ENCODE results near the gene ANKRD23.
A peak's percentile ranks its signal among the peaks of the same experiment; 100 is the strongest.

The ANKRD23 gene

DNA sequence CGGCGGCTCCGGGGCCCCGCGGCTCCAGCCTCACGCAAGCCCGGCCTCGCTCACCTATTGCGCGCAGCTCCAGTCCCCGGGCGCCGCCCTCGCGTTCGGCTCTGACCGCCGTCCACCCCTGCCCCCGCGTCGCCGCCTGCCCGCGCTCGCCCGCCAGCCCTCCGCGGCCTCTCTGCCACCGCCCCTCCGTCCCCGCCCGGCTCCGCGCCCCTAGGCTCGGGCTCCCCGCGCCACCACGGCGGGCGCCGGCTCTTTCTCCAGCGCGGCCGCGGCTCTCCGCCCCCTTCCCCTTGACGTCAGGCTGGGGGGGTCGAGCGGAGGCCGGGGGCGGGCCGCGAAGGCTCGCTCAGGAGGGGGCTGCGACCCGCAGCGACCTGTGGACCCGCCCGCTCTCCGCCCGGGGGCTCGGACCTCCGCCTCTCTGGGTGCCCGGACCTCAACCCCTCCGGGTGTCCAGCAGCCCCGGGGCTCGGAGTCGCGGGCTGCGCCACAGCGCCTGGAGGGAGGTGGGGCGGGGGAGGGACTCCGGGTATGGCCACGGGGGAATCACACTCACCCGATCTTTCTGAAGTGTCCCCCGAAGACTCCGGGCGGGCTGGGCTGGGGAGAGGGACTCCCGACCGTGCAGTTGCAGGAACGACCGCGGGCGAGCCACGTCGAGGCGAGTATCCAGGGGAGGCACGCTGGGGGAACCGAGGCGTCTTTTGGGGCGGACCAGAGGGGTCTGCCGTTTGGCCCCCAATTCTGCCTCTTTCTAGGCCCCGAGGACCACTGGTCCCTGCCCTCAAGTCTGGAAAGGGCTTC lies 26.2 kb upstream of the ANKRD23 start, which contains the start of gene SEMA4C:
TSS of gene SEMA4C (minus strand) at position 259 of the 804 bp plus-strand sequence. CDS start 2,194 bp downstream, outside the sequence.
- TF ChIP-seq Cebpa-rat (IDR thresholded peaks at IDR 0.05): no peak
- H3K4me1 ChIP-seq: peaks cover 61% of the 10 kb centered on the region

DNA sequence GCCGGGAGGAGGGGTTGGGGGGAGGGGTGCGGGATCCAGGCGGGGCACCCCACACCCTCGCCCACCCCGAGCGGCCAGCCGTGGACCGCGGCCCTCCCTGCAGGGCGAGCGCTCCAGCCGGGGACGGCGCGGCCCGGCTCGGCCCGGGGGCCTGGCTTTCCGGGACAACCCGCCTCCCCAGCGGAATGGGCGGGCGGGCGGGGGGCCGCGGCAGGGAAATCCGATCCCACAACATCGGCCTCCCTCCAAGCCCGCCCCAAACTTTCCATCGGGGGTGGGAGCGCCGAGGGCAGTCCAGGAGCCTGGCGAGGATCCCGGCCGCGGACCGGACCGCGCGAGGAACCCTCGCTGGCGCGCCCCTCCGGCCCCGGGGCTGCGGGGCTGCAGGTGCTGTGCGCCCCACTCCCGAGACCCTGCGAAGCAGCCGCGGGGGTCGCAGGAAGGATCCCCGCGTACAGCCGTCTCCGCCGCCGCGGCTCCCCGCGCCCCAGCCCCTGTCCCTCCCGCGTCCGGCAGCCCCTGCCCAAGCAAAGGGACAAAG lies 25.5 kb upstream of the ANKRD23 start:
- no peak for TF ChIP-seq Cebpa-rat (IDR thresholded peaks at IDR 0.05)
- peak overlapping the region; percentile 99 for H3K4me2 ChIP-seq

More for the DNA sequence above, 26.2 kb upstream of the ANKRD23 start, which contains the start of gene SEMA4C:
- H3K4me3 ChIP-seq: peak within 1 kb of the TSS; percentile 98
- H3K9me3 ChIP-seq: no peaks in the 10 kb centered on the region
- peaks cover 23% of the 10 kb centered on the region for H3K36me3 ChIP-seq
- peak within 1 kb of the TSS; percentile 99 for H3K27ac ChIP-seq
- peak within 1 kb of the TSS; percentile 99 for H3K9ac ChIP-seq
- H3K4me2 ChIP-seq: peak within 1 kb of the TSS; percentile 99
- H3K27me3 ChIP-seq: no peaks in the 10 kb centered on the region
- peaks cover 33% of the 10 kb centered on the region for H4K20me1 ChIP-seq

DNA sequence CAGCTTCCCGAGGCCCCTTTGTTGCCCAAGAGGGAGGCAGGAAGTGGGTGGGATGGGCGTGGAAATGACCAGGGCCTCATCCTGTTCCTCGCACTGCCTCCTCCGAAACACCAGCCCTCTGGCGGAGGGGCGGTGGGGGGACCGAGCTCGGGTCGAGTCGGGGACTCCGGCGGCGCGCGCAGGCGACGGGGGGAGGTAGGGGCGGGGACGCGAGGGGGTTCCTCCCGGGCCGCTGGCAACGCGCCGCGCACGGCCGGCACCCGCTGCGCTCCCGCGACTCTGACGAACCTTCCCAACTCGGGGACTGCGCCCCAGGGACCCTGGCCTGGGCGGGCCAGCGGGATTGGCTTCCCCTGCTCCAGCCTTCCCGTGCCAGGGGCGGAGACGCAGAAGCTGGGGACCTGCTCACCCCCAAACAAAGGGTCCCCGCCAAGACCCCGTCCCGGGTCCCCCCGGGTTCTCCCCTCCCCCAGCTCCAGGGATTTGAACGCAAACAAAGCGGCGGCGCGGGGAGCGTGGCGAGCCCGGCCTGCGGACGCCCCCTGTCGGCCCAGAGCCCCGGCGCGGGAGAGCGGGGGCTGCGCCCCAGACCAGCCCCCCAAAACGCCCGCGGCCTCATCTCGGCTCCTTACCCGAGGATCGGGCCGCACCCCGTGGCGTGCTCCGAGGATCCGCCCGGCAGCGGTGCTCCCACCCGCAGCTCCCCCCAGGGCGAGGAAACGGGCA lies 24.9 kb upstream of the ANKRD23 start:
- Histone ChIP-seq H3K4me2 (peak overlapping the region; percentile 99), H3K9me3 (no peaks in the 10 kb centered on the region), H3K9ac (peak overlapping the region; percentile 99), H3K27me3 (no peaks in the 10 kb centered on the region), H3K27ac (peak overlapping the region; percentile 99), H4K20me1 (peaks cover 46% of the 10 kb centered on the region), H3K4me3 (peak overlapping the region; percentile 98), H3K4me1 (peaks cover 61% of the 10 kb centered on the region), H3K36me3 (peaks cover 36% of the 10 kb centered on the region)
- no peak for TF ChIP-seq Cebpa-rat (IDR thresholded peaks at IDR 0.05)

More for the DNA sequence above, 25.5 kb upstream of the ANKRD23 start:
- Histone ChIP-seq H3K36me3 (peaks cover 30% of the 10 kb centered on the region), H3K4me3 (peak overlapping the region; percentile 98), H3K27ac (peak overlapping the region; percentile 99), H4K20me1 (peaks cover 40% of the 10 kb centered on the region), H3K27me3 (no peaks in the 10 kb centered on the region), H3K9ac (peak overlapping the region; percentile 99), H3K9me3 (no peaks in the 10 kb centered on the region), H3K4me1 (peaks cover 61% of the 10 kb centered on the region)

DNA sequence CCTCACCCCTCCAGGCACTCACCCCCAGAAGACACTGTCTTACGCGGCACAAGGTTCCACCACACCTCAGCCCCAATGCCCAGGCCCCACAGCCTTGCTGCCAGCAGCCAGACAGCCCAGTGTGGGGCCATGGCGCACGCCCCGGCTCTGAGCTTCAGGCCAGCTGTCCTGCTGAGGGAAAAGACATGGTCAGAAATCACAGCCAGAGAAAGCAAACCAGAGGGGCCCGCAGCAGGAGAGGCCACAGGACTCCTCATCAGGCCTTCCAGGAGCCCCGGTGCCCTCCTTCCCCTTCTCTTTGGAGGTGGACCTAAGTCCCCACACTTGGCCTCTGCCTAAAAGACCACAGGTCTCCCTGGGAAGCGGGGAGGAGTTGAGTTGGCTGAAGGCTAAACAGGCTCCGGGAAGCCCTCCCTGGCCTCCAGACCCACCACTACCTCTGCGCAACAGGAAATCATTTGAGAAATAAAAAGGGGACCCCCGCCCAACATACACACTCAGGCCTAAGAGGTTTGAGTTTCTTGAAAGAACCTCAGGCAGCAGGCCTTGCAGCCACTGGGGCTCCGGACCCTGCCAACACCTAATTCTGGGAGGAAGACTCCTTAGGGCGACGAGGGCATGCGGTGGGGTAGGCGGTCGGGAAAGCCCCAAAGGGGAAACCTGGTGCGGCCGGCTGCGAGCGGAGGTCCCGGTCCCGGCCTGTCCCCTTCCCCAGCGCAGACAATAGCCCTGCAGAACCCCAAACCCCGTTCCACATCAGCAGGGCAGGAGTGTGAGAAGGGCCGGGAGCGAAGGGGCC lies 24.1 kb upstream of the ANKRD23 start:
- Histone ChIP-seq H4K20me1 (peaks cover 54% of the 10 kb centered on the region), H3K4me2 (peak overlapping the region; percentile 99), H3K27ac (peak overlapping the region; percentile 99), H3K9me3 (no peaks in the 10 kb centered on the region), H3K36me3 (peaks cover 44% of the 10 kb centered on the region), H3K4me3 (peak overlapping the region; percentile 98), H3K9ac (peak overlapping the region; percentile 99), H3K4me1 (peaks cover 62% of the 10 kb centered on the region), H3K27me3 (no peaks in the 10 kb centered on the region)
- no peak for TF ChIP-seq Cebpa-rat (IDR thresholded peaks at IDR 0.05)

DNA sequence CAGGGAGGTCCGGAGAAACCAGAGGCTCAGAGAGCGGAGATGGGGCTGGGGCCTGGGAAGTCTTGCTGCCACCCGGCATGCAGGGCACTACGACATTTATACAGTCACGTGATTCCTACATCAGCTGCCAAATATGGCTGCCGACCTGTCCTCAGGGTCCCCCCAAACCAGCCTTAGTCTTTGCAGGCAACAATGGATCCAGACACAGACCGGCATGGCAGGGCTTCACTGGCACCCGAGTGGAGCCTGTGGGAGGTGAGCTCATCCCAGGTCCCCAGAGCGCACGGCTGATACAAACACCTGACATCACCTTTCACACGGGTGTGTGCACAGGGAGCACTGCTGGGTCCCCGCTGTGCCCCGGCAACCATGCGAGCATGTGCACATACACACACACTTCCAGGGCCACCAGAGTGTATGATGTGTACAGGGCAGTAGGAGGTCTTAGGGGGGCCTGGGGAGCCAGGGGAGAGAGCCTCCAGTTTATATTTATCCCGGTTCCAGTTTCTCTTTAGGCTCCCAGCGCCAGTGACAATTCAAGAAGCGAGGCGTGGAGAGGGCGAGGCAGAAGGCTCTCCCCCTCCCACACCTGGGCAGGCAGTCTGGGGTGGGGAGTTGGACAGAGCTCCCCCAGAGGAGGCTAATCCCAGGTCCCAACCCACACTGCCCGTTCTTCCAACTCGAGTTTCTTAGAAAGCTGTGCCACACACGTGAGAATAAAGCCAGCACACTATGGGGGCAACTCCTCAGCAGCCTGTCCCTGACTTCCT lies 23.4 kb upstream of the ANKRD23 start:
- Histone ChIP-seq H3K4me2 (peak overlapping the region; percentile 99), H3K27me3 (no peaks in the 10 kb centered on the region), H3K4me1 (peaks cover 69% of the 10 kb centered on the region), H3K36me3 (peaks cover 47% of the 10 kb centered on the region), H3K9ac (peak overlapping the region; percentile 99), H3K9me3 (no peaks in the 10 kb centered on the region), H3K27ac (peak overlapping the region; percentile 99), H3K4me3 (peak overlapping the region; percentile 98), H4K20me1 (peaks cover 55% of the 10 kb centered on the region)
- no peak for TF ChIP-seq Cebpa-rat (IDR thresholded peaks at IDR 0.05)

DNA sequence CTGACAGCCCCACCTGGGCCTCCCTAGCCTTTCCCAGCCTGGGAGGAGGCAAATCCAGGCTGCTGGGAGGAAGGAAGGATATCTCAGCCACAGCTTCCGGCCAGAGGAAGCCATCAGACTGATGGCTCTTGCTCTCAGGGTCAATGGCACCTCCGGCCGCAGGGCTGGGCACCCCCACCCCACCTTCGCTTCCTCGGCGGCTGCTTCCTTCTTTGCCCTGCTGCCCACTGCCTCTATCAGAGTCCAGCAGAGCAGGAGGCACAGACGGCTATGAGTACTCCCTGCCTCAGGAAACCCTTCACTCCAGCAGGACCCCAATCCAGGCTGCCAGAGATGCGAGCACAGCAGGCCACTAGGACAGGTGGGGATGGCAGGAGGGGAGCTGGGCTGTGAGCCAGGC lies 22.8 kb upstream of the ANKRD23 start:
- no peak for TF ChIP-seq Cebpa-rat (IDR thresholded peaks at IDR 0.05)
- Histone ChIP-seq H3K36me3 (peaks cover 49% of the 10 kb centered on the region), H3K9me3 (no peaks in the 10 kb centered on the region), H3K27me3 (no peaks in the 10 kb centered on the region), H3K27ac (peak overlapping the region; percentile 99), H3K4me1 (peaks cover 75% of the 10 kb centered on the region), H3K9ac (peak overlapping the region; percentile 99), H4K20me1 (peaks cover 56% of the 10 kb centered on the region), H3K4me2 (peak overlapping the region; percentile 99), H3K4me3 (peak overlapping the region; percentile 98)

DNA sequence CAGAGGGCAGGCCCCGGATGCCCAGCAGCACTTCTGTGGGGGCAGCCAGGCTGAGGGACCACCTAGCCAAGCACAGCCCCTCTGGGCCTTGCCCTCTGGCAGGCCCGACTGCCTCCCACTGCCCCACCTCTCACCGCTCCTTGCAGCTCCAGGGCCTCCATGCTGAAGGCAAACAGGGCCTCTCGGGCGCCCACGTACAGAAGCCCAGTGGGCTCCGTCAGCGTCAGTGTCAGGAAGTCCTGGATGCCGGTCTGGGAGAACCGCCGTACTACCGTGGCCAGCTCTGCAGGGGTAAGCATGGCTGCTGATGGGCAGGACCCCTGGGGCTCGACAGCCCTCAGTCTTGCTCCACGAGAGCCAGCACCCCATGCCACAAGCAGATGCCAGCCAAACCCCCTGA lies 22.3 kb upstream of the ANKRD23 start:
- Histone ChIP-seq H3K9ac (peak overlapping the region; percentile 99), H3K4me1 (peaks cover 78% of the 10 kb centered on the region), H3K9me3 (no peaks in the 10 kb centered on the region), H3K27me3 (no peaks in the 10 kb centered on the region), H4K20me1 (peaks cover 61% of the 10 kb centered on the region), H3K27ac (peak overlapping the region; percentile 99), H3K36me3 (peaks cover 54% of the 10 kb centered on the region), H3K4me2 (peak overlapping the region; percentile 99), H3K4me3 (peak overlapping the region; percentile 98)
- no peak for TF ChIP-seq Cebpa-rat (IDR thresholded peaks at IDR 0.05)

DNA sequence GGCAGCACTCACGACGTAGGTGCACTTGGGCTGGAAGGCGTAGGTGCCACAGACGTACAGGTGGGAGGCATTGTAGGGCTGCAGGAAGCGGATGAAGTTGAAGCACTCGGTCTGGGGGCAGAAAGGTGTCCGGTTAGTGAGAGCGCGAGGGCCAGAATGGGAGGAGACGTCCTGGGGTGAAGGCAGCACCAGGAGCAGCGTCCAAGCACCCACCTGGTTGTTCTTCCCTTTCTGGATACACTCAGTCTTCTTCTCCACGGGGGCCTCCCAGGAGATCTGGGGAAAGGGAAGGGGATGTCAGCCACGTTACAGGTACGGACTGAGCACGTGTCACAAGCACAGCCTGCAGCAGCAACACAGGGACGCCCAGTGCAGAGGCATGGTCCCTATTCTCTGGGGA lies 21.8 kb upstream of the ANKRD23 start:
- no peaks in the 10 kb centered on the region for H3K9me3 ChIP-seq
- H3K4me1 ChIP-seq: peaks cover 78% of the 10 kb centered on the region
- H4K20me1 ChIP-seq: peaks cover 66% of the 10 kb centered on the region
- H3K36me3 ChIP-seq: peaks cover 58% of the 10 kb centered on the region
- peak overlapping the region; percentile 99 for H3K4me2 ChIP-seq
- peak overlapping the region; percentile 99 for H3K27ac ChIP-seq
- H3K9ac ChIP-seq: peak overlapping the region; percentile 99
- H3K27me3 ChIP-seq: no peaks in the 10 kb centered on the region
- no peak for TF ChIP-seq Cebpa-rat (IDR thresholded peaks at IDR 0.05)
- H3K4me3 ChIP-seq: peak overlapping the region; percentile 98
